Thyroid gland (tissue), 4 donors: ENCODE results near the gene INIP. TPM values are rescaled to one million over a fixed set of nuclear protein-coding genes. Genes with fewer than 3 reads are reported as not detected.

Source experiments
- total RNA-seq, 4 donors: library from RNA; depleted of rRNA; stranded (reverse); fragments of >200 nt; gene quantifications; one replicate each; pipeline ENCODE4 v1.2.3, GENCODE V29; 2016

The INIP gene
- total RNA-seq, 4 donors from 2014 or later, result 12.6 to 23.7 (median 18.2) TPM

Other genes starting within 250 kb of the INIP start
- gene KIAA1958, start 231.3 kb downstream of the INIP start, total RNA-seq, result 10 to 100 TPM in 2 of 4 donors, 1 to 10 TPM in 2; 8.3 to 11.2 (median 9.6) TPM
- 1 to 10 TPM; 5.5 to 9.4 (median 7.4) TPM for gene SNX30, start 32.6 kb upstream of the INIP start, total RNA-seq
- gene SLC46A2, start 172.8 kb upstream of the INIP start, total RNA-seq, result under 1 TPM in 1 of 4 donors, not detected in 3; 0.27 TPM